ENCODE data around the gene RAD51B.

DNA sequence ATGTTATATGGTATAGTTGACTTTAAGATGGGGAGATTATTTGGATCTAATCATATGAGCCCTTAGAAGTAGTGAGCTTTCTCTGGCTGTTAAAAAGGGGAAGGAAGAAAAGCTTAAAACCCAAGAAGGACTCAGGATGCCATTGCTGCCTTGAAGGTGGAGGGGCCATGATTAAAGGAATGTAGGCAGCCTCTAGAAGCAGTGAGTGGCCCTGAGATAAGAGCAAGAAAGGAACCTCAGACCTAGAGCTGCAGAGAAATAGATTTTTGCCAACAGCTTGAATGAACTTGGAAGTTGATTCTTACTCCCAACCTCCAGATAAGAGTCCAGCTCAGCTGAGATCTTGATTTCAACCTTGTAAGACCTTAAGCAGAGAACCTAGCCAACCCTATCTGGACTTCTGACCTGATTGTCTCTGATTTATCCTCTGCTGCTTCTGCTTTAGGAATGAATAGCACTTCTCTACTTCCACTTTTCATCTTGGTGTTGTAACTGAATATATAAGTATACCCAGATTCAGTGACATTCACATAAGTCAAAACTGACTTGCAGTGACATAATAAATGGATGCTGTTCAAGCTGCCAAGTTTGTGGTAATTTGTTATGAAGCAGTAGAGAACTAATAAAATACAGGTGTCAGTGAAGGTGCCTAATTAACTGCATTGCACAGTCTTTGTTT, 33.5 kb downstream of the RAD51B start:
- TF ChIP-seq, protein P1, sequence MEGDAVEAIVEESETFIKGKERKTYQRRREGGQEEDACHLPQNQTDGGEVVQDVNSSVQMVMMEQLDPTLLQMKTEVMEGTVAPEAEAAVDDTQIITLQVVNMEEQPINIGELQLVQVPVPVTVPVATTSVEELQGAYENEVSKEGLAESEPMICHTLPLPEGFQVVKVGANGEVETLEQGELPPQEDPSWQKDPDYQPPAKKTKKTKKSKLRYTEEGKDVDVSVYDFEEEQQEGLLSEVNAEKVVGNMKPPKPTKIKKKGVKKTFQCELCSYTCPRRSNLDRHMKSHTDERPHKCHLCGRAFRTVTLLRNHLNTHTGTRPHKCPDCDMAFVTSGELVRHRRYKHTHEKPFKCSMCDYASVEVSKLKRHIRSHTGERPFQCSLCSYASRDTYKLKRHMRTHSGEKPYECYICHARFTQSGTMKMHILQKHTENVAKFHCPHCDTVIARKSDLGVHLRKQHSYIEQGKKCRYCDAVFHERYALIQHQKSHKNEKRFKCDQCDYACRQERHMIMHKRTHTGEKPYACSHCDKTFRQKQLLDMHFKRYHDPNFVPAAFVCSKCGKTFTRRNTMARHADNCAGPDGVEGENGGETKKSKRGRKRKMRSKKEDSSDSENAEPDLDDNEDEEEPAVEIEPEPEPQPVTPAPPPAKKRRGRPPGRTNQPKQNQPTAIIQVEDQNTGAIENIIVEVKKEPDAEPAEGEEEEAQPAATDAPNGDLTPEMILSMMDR (conservative IDR thresholded peaks at IDR 0.05; ENCODE audit: low read depth, low read length): no peak
- TF ChIP-seq EZH2 (IDR thresholded peaks at IDR 0.05; ENCODE audit: low read length, unreplicated experiment): no peak

Data from PC-3 (cell line).